Hematopoietic multipotent progenitor cell treated with erythropoietin and hydrocortisone succinate and interleukin-3 and kit ligand, for 8 days (in vitro differentiated cells): ENCODE results near the gene KRT17.
A peak's percentile ranks its signal among the peaks of the same experiment; 100 is the strongest.
"Not testable (repeated sequence)": the region's sequence is repeated elsewhere in the genome, so short reads cannot be mapped to it uniquely, and the experiment has no call there.

Source experiments
- DNase-seq: peaks from one replicate; pipeline ENCODE4 v3.0.0-alpha.2; 2015

Gene KRT17

GRCh38 chr17:41653892-41654677 is 29.7 kb upstream of the KRT17 start:
- no peak for DNase-seq

- no peak for DNase-seq
Observed at GRCh38 chr17:41653421-41653820, 29.0 kb upstream of the KRT17 start.

- DNase-seq, result no peak
Observed at GRCh38 chr17:41652461-41652970, 28.1 kb upstream of the KRT17 start.

GRCh38 chr17:41651625-41652460 is 27.5 kb upstream of the KRT17 start:
- DNase-seq, result no peak

- DNase-seq, result no peak
Observed at GRCh38 chr17:41650794-41651624, 26.6 kb upstream of the KRT17 start.

- DNase-seq, result no peak
Observed at GRCh38 chr17:41649923-41650519, 25.6 kb upstream of the KRT17 start.

GRCh38 chr17:41648411-41649195 is 24.2 kb upstream of the KRT17 start:
- DNase-seq, result peak; percentile 72

- peak; percentile 75 for DNase-seq
Observed at GRCh38 chr17:41647940-41648410, 23.6 kb upstream of the KRT17 start.

GRCh38 chr17:41647038-41647813 is 22.9 kb upstream of the KRT17 start:
- no peak for DNase-seq

GRCh38 chr17:41642252-41643156 is 18.1 kb upstream of the KRT17 start:
- no peak for DNase-seq

GRCh38 chr17:41640596-41640995 is 16.2 kb upstream of the KRT17 start:
- not testable (repeated sequence) for DNase-seq

- no peak for DNase-seq
Observed at GRCh38 chr17:41639492-41640473, 15.4 kb upstream of the KRT17 start.

GRCh38 chr17:41638941-41639340 is 14.6 kb upstream of the KRT17 start:
- no peak for DNase-seq

GRCh38 chr17:41638194-41638593 is 13.8 kb upstream of the KRT17 start:
- DNase-seq, result no peak

GRCh38 chr17:41636652-41637051 is 12.3 kb upstream of the KRT17 start:
- no peak for DNase-seq

- no peak for DNase-seq
Observed at GRCh38 chr17:41635121-41636097, 11.0 kb upstream of the KRT17 start.

- DNase-seq, result no peak
Observed at GRCh38 chr17:41634639-41635038, 10.3 kb upstream of the KRT17 start.
